Glutamatergic neuron (in vitro differentiated cells): Measurements from ENCODE around the gene EPM2AIP1. TPM values are rescaled to one million over a fixed set of nuclear protein-coding genes. Genes with fewer than 3 reads are reported as not detected.

Experiments used
- DNase-seq: peaks from one replicate; pipeline ENCODE4 v3.0.0; 2022
- H3K27ac Mint-ChIP-seq: one replicate; pipeline ENCODE4 v1.8.0; 2020; ENCODE audit warnings: mild to moderate bottlenecking, mixed read lengths, inconsistent platforms; ENCODE audit not compliant: unreplicated experiment
- H3K27me3 Mint-ChIP-seq: one replicate; pipeline ENCODE4 v1.8.0; 2020; ENCODE audit warnings: mild to moderate bottlenecking, moderate library complexity, mixed read lengths, inconsistent platforms; ENCODE audit not compliant: unreplicated experiment
- H3K36me3 Mint-ChIP-seq: one replicate; pipeline ENCODE4 v1.8.0; 2020; ENCODE audit warnings: mild to moderate bottlenecking, mixed read lengths, inconsistent platforms; ENCODE audit not compliant: unreplicated experiment
- H3K4me1 Mint-ChIP-seq: one replicate; pipeline ENCODE4 v1.8.0; 2020; ENCODE audit warnings: mild to moderate bottlenecking, low read depth, mixed read lengths, inconsistent platforms; ENCODE audit not compliant: unreplicated experiment
- H3K4me3 Mint-ChIP-seq: one replicate; pipeline ENCODE4 v1.8.0; 2020; ENCODE audit warnings: mild to moderate bottlenecking, mixed read lengths, inconsistent platforms; ENCODE audit not compliant: unreplicated experiment
- H3K9me3 Mint-ChIP-seq: one replicate; pipeline ENCODE4 v1.8.0; 2020; ENCODE audit warnings: mild to moderate bottlenecking, moderate library complexity, mixed read lengths, inconsistent platforms; ENCODE audit not compliant: unreplicated experiment
- total RNA-seq: library from RNA; stranded (reverse); fragmentation: NEBNext Ultra II Directional; extraction: Animal tissue kit (Norgen Biotek cat#: 25700); gene quantifications from one replicate; pipeline ENCODE4 v1.2.1, GENCODE V29; 2021; ENCODE audit not compliant: unreplicated experiment
- TF ChIP-seq, protein P1 (sequence below): fragments of 200-600 bp; sonication (generic); IDR thresholded peaks from one replicate; pipeline ENCODE4 v1.5.0; 2021; ENCODE audit not compliant: partially characterized antibody, unreplicated experiment

EPM2AIP1 gene
- total RNA-seq, 1 donor from 2014 or later = 17.2 TPM

DNA sequence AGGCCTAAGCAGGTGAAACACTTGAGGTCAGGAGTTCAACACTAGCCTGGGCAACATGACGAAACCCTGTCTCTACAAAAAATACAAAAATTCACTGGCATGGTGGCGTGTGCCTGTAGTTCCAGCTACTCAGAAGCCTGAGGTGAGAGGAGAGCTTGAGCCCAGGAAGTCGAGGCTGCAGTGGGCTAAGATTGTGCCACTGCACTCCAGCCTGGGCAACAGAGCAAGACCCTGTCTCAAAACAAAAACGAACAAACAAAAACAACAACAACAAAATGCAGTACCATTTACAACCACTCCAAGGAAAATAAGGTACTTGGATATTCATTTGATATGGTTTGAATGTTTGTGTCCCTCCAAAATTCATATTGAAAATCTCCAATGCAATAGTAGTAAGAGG, 32.4 kb downstream of the EPM2AIP1 start:
- TF ChIP-seq, protein P1, sequence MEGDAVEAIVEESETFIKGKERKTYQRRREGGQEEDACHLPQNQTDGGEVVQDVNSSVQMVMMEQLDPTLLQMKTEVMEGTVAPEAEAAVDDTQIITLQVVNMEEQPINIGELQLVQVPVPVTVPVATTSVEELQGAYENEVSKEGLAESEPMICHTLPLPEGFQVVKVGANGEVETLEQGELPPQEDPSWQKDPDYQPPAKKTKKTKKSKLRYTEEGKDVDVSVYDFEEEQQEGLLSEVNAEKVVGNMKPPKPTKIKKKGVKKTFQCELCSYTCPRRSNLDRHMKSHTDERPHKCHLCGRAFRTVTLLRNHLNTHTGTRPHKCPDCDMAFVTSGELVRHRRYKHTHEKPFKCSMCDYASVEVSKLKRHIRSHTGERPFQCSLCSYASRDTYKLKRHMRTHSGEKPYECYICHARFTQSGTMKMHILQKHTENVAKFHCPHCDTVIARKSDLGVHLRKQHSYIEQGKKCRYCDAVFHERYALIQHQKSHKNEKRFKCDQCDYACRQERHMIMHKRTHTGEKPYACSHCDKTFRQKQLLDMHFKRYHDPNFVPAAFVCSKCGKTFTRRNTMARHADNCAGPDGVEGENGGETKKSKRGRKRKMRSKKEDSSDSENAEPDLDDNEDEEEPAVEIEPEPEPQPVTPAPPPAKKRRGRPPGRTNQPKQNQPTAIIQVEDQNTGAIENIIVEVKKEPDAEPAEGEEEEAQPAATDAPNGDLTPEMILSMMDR = peak; percentile 37
- Mint-ChIP-seq H3K27me3 (peaks cover 4% of the 10 kb centered on the region), H3K9me3 (no peaks in the 10 kb centered on the region)

DNA sequence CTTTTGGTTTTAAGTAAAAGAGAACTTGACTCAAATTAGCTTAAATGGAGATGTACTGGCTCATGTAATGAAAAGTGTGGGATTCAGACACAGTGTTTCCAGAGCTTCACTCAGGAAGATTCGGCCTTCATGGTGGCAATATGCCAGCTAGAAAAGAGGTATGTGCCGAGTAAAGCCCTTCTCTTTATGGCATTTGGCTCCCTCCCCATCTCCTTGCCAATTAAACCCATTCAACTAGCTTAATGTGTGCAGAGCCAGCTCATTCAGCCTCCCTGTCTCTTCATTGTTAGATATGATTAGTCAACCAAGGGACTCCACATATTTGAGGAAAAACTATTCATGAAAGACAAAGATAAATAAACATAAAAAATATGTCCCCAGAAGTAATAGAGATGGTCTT, 33.1 kb downstream of the EPM2AIP1 start:
- no peak overlapping the region for H3K4me3 Mint-ChIP-seq
- H3K36me3 Mint-ChIP-seq = no peaks in the 10 kb centered on the region
- no peaks in the 10 kb centered on the region for H3K4me1 Mint-ChIP-seq
- H3K9me3 Mint-ChIP-seq = no peaks in the 10 kb centered on the region
- TF ChIP-seq, protein P1 = no peak
- no peak overlapping the region for H3K27ac Mint-ChIP-seq
- H3K27me3 Mint-ChIP-seq = peaks cover 4% of the 10 kb centered on the region
- DNase-seq = no peak

More for the DNA sequence above, 32.4 kb downstream of the EPM2AIP1 start:
- DNase-seq = no peak
- H3K36me3 Mint-ChIP-seq = no peaks in the 10 kb centered on the region
- no peak overlapping the region for H3K27ac Mint-ChIP-seq
- no peaks in the 10 kb centered on the region for H3K4me1 Mint-ChIP-seq
- H3K4me3 Mint-ChIP-seq = no peak overlapping the region

DNA sequence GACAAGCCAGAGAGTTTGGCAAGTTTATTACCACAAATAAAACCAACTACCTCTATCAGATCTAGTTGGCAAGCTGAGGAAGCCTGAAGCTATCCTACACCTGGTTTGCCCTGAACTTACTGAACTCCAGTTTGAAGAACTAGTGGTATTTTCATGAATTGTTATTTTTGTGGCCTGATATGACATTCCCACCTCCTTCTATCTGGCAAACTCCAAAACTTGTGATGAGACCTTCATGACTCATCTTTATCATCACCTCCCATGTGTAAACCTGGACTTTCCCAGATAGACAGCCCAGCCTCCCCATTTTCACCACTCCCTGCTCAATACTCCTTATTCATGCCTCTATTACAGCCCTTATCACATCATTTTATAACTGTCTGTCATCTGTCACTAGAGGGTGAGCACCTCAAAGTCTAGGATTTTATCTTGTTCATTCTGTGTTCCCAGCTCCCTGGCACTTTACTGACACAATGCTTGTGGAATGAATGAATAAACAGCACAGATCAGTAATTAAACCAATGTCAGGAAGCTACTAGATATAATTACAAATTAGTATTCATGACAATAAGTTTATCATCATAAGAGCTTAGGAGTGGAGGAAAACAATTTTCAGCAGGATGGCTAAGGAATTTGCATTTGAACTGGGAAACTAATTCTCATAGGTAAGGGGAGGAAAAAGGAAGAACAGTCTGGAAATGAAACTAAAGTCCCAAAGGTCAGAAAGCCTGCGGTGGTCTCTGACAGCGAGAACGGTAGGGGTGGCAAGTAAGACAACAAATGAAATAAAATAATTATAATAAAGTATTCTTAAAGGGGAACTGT, 34.9 kb downstream of the EPM2AIP1 start:
- Mint-ChIP-seq H3K9me3 (no peaks in the 10 kb centered on the region), H3K27ac (no peak overlapping the region), H3K27me3 (peaks cover 2% of the 10 kb centered on the region), H3K36me3 (no peaks in the 10 kb centered on the region), H3K4me1 (no peaks in the 10 kb centered on the region), H3K4me3 (no peak overlapping the region)
- TF ChIP-seq, protein P1 = no peak
- DNase-seq = no peak

DNA sequence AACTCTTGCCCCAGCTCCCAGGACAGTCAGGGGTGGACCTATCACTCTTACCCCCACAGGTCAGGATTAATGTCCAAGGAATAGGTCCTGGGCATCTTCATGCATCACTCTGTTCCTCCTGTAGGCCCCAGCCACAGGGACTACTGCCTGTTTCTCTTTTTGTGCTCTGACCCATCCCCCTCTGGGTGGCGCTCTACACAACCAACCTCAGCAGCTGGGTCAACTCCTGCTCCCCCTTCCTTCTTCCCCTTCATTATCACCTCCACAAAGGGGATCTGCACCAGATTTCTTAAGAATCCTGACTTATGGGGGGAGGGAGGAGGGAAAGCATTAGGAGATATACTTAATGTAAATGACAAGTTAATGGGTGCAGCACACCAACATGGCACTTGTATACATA, 35.9 kb downstream of the EPM2AIP1 start:
- peaks cover 2% of the 10 kb centered on the region for H3K27me3 Mint-ChIP-seq
- no peaks in the 10 kb centered on the region for H3K4me1 Mint-ChIP-seq
- DNase-seq = no peak
- TF ChIP-seq, protein P1 = no peak
- no peaks in the 10 kb centered on the region for H3K9me3 Mint-ChIP-seq
- no peaks in the 10 kb centered on the region for H3K36me3 Mint-ChIP-seq
- H3K27ac Mint-ChIP-seq = no peak overlapping the region
- H3K4me3 Mint-ChIP-seq = no peak overlapping the region

DNA sequence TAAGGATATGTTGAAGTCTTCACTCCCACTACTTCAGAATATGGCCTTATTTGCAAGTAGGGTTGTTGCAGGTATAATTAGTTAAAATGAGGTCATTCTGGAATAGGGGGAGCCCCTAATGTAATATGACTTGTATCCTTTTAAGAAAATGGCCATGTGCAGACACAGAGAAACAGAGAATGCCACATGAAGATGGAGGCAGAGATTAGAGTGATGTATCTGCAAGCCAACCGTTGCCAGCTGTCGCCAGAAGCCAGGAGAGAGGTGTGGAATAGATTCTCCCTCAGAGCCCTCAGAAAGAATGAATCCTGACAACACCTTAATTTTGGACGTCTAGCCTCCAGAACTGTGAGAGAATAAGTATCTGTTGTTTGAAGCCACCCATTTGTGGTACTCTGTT, 36.8 kb downstream of the EPM2AIP1 start:
- H3K4me3 Mint-ChIP-seq = no peak overlapping the region
- no peak overlapping the region for H3K27ac Mint-ChIP-seq
- H3K27me3 Mint-ChIP-seq = peaks cover 2% of the 10 kb centered on the region
- H3K36me3 Mint-ChIP-seq = no peaks in the 10 kb centered on the region
- H3K9me3 Mint-ChIP-seq = no peaks in the 10 kb centered on the region
- TF ChIP-seq, protein P1 = no peak
- H3K4me1 Mint-ChIP-seq = no peaks in the 10 kb centered on the region
- DNase-seq = no peak
